HG02885 (cell line): ENCODE data around the gene THRAP3.
A peak's percentile ranks its signal among the peaks of the same experiment; 100 is the strongest.

Source experiments
- ATAC-seq: cut with Tn5 transposase; IDR thresholded peaks from one replicate; pipeline ENCODE4 v1.9.1; 2021; ENCODE audit warnings: mild to moderate bottlenecking; ENCODE audit not compliant: unreplicated experiment, poor library complexity

THRAP3 gene

DNA sequence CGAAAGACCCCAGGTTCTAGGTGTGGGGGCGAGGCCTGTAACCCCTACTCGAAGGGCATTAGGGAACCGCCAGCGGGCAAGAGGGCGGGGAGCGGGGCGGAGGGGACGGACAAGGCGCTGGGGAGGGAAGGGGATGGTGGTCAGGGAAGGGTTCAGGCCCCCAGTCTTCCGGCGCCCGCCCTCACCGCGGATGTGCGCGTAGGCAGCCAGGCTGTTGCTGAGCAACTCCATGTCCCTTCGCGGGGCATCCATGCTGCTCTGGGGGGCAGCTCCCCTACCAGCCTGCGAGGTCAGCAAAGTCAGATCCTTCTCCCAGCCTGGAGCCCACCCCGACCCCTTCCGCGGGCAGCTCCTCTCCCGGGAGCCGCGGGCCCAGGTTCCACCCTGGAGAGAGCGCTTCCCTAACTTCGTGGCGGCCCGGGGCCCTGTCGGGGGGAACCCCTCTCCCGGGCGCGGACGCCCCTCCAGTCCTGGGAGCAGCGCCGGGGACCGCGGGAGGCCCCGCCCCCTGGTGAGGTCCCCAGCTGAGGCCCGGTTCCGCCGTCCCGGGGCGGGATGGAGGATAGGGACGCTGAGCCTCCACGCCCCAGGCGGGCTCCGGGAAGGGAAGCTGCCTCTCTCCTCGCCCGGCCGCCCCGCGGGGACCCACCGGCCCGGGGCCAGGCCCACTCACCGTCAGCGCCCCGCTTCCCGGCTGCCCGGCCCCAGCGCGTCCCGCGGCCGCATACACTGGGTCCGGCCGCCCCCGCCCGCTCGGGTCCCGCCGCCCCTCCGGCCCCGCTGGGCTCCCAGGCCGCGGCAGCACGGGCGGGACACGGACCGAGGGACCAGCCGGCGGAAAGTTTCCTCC is 98.8 kb downstream of the THRAP3 start:
- peak; percentile 27 for ATAC-seq

DNA sequence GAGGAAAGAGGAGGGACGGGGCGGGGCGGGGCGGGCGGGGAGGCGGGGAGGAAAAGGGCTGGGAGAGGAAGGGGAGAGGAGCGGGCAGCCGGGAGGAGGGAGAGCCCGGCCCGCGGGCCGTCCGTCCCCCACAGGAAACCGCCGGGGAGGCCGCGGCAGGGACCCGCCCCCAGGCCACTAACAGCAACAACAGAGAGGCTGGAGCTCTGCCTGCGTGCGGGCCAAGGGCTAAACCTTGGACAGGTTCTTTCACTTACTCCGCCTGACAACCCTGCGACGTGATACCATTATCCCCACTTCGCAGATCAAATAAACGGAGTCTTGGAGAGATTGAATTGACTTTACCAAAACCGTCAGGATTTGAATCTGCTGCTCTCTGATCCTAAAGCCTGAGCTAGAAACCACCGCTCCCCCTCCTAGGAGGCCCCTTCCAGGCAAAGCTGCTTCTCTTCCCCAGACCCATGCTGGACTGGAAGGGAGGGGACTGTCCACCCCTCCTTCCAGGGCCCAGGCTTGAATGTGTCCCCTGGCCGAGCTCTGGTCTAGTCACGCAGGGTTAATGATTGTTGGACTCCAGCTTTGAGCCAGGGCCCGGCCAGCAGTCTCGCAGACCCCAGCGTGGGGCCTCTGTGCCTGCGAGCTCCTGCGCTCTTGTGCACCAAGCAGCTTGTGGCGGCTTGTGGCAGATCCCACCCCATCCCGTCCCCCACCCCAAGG is 99.6 kb downstream of the THRAP3 start, which contains the start of gene EVA1B:
EVA1B (minus strand) TSS at position 10 of the 717 bp plus-strand sequence. CDS start 608 bp downstream, outside the sequence.
- ATAC-seq: peak; percentile 39

DNA sequence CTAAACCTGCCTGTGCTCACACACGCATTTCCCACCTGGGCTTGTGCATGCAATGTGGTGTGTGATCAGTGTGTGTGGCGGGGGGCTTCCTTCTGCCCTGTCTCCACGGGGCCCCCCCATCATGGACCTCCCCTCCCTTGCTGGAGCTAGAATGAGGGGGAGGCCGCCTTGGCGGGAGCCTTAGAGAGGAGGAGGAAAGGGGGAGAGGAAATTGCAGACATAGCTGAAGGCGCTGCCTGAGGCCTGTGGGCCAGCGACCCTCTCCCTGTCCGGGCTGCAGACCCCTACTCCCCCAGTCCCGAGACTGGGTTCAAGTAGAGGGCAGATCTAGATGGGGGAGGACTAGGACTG is 100.1 kb downstream of the THRAP3 start:
- ATAC-seq: no peak

DNA sequence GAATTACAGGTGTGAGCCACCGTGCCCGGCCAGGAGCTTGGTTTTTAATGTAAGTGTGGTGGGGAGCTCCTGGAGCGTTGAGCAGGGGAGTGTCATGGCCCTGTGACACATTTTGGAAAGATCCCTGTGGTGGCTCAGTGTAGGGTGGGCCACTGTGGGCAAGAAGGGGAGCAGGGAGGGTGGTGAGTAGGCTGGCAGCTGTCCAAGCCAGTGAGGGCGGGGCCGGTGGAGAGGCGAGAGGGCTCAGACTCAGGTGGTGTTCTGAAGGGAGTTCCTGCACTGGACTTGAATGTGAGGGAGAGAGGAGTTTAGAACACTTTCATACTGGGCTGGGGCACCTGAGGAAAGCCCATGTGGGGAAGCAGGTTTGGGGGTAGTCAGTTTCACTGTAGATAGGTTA is 102.3 kb downstream of the THRAP3 start:
- ATAC-seq: no peak

DNA sequence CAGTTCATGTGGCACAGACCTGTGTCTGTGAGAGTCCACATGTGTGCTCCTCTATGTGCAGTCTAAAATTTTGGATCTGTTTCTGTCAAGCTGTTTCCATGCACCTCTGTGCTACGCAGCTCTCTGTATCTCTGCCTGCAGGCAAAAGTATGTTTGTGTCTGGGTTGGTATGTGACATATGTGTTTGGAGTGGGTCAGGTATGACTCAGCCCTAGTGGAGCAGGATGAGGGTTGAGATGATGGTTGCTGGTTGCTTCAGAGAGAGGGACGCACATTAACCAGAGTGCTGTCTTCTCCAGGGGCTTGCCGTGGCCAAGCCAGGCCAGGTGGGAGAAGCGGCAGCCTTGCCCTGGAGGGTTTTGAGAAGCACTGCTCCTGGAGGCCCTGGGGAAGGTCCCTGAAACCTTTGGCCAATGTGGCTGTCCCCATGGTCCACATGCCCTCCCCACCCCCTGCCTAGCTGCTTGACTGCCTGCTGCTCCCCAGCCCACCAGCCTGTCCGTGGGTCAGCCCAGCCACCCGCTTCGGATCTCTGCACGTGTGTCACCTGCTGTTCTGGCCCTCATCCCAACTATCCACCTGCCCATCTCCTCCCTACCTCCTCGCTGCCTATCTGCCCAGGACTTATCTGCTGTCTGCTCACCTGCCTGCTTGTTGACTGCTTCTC is 103.3 kb downstream of the THRAP3 start:
- ATAC-seq: no peak

DNA sequence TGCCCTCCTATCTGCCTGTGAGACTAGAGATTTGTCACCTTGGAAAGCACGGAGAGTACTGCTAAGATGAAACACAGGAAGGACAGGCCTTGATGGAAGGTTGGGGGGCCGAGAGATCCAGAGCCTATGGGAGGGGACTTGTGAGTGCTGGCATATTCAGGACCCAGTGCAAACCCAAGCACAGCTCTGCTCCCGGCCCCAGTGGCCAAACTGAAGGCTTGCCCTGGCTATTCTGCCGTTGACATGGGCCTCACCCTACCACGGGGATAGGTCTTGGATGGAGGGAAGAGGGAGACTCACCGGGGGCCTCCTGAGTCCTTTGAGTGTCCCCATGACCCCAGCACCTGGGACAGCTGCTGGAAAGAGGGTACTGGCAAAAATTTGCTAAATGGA is 103.8 kb downstream of the THRAP3 start:
- no peak for ATAC-seq

DNA sequence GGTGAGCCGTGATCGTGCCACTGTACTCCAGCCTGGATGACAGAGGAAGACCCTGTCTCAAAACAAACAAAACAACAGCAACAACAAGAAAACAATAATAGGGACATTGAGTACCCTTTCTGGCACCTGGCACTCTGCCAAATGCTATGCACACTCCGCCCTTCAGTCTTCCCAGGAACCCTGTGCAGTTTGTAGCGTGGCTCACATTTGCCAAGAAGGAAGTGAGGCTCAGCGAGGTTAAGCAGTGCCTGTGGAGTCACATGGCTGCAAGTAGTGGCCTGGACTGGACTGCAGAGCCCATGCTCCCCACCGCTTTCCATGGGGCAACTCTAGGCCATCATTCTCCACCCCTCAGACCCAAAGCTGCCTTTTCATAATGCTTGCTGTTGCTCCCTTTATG is 104.5 kb downstream of the THRAP3 start:
- ATAC-seq: no peak

DNA sequence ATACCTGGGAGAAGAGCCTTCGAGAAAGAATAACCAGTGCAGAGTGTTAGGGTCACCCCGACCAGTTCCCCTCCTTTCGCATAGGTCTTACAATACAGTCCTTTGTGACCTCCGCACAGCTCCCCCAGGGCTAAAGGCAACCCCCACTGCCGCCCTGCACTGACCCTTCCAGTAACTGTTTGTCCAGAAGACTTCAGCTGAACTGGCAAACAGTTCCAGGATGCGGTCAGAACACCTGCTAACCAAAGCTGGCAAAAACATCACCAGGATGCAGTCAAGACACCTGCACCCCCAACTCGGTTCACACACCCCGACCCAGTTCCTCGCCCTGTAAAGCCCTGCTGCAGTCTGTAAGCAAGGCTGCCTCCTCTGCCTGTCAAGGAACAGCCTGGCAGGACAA is 105.6 kb downstream of the THRAP3 start:
- ATAC-seq: no peak

DNA sequence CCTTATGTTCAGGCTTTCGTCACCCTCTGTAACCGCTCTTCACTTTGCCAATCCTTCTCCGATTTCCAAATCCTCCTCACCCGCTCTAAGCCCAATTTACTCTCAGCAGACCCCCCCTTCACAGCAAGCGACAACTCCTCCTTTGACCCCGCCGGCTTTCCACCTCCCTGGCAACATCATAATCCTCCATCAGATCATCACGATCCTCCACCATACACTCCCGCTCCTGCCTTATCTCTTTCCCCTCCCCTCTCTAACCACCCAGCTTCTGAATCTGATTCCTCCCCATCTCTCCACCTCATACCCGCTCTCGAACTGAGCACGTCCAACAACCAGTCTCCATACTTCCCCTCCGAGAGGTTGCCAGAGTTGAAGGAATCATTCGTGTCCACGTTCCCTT is 106.7 kb downstream of the THRAP3 start:
- no peak for ATAC-seq

DNA sequence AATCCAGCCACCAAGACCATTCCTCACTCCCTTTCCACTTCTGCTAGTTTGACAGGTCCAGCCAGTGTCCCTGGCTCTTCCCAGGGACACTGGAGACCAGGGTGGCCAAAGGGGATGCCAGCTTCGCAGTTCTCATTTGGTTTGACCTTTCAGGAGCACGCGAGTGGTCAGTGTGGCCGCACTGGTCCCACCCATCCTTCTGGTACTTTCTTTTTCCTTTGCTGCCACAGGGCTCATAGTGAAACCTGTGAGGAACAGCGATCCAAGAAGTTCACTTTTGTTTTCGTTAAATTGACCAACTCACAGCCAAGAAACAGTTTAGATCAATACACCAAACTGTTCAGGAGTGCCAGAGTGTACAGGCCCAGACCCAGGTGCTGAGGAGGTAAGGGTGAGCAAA is 113.6 kb downstream of the THRAP3 start:
- no peak for ATAC-seq

DNA sequence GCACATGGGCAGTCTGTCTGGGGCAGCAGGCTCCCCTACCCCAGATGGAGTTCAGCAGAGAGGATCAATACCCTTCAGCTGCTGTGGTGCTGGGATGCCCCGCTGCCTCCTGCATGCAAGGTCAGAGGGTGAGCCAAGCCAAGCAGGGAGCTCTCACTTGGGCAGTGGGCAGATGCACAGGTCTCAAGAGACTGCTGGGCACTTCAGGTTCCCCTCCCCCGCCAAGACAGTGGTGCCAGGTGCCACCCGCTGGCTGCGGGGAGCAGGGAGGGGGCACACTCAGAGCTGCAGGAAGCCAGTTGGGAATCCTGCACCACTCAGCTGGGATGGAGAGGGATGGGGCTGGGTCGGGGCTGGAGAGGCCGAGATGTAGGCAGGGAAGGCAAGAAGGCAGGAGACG is 115.0 kb downstream of the THRAP3 start:
- ATAC-seq: no peak

DNA sequence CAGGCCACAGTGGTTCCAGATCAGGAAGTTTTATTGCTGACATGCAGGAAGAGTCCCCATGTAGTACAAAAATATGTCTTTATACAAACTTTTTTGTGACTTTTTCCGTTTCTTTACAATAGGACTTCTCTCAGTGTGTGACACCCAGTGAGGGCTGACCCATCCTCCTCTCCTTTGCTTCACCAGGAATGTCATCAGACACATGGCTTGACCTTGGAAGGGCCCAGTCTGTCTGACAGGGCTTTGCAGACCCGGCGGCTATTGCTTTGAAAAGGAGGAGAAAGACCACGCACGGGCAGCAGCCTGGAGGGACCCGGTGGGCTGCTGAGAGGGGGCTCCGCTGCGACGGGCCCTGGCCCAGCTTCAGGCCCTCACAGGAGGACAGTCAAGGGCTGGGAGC is 115.4 kb downstream of the THRAP3 start:
- ATAC-seq: no peak

DNA sequence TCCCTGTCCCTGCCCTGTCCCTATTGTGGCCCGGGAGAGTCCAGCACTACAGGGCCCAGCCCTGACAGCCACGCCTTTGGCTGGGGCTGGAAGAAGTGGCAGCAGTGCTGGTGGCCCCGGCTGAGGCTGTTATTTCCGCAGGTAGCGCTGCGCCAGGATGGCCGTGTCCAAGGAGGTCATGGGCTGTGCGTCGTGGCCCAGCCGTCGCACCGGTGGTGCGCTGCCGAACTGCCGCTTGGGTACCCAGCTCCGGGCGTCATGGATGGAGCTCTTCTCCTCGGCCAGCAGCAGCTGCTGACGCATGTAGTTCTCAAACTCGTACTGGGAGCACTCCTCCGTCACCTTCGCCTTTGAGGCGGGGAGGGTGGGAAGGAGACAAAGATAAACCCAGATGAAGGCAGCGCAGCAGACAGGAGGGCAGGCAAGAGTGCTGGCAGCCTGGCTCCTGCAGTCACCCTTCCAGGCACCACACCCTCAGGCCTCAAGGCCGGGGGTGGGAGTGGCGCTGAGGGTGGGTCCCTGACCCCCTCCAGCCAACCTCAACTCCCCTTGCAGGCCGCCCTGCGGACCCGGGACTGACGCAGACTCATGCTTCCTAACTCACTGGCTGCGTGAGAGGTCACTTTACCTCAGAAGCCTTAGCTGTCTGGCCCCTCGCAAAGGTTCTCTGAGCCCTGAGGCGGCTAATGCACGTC is 117.5 kb downstream of the THRAP3 start:
- no peak for ATAC-seq

DNA sequence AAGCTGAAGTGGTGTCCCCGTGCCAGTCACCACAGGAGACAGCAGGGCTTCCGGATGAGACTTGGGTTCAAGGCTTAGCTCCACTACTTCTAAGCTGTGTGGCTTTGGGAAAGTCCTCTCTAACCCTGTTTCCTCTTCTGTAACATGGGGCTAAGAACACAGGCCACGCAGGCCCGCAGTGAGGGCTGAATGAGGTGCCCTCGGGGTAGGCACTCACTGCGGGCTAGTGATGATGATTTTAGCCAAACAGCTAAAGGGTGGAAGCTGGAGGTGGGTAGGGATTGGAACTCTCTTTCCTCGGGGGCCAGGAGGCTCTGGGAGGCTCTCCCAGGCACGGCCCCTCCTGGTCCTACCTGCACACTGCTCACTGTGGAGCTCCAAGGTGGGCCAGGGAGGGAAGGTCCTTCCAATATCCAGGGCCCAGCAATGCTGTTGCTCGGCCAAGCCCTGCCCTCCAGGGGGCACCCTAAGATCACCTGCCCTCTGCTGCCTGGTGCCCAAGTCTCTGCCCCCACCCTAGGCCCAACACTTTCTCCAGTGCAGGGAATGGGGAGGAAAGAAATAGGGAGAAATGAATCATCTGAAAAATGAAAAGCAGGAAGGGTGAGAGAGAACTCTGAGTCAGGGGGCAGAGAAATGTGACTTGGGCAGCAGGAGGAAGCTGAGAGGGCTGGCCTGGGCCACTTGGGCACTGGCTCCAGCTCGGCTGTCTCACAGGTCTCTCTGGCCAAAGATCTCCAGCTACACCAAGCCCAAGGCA is 118.4 kb downstream of the THRAP3 start:
- no peak for ATAC-seq

DNA sequence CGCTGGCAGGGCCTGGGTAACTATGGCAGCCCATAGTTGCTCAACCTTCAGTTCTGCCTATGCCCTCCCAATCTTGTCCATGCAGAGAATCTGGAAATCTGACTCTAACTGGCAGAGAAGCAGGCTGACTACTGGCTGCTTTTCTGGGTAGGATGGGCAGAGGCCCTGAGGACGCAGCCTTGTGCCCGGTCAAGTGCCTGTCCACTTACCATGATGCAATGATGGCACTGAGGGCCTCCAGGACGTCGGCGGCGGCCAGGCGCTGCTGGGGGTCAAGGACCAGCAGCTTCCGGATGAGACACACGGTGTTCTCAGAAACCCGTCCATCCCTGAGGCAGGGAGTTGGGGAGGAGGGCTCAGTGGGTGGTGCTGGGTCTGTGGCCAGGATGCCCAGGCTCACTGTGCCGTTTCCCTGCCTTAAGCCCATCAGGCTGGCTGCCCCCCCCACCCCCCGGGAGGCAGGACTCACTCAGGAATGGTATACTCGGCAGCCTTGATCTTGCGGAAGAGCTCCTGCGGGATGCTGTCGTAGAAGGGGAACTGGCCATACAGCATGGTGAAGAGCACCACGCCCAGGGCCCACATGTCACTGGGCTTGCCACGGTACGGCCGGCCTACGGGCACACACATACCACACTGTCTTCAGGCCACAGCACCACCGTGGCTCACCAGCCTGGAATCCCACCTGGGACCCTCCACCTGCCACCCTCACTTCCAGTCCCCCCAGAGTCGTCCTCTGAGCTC is 119.6 kb downstream of the THRAP3 start:
- no peak for ATAC-seq

DNA sequence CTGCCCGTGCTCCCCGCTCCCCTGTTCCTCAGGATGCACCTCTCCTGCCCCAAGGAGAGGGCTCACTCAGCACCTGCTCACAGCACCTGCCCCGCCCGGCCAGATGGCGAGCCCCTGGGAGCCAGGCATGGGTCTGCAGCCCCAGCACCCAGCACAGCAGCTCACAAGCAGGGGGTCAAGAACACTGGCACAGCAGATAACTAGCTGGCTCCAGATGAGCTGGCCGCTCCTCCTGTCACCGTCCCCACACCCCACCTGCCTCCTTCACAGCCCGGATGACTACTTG is 120.1 kb downstream of the THRAP3 start:
- ATAC-seq: no peak

DNA sequence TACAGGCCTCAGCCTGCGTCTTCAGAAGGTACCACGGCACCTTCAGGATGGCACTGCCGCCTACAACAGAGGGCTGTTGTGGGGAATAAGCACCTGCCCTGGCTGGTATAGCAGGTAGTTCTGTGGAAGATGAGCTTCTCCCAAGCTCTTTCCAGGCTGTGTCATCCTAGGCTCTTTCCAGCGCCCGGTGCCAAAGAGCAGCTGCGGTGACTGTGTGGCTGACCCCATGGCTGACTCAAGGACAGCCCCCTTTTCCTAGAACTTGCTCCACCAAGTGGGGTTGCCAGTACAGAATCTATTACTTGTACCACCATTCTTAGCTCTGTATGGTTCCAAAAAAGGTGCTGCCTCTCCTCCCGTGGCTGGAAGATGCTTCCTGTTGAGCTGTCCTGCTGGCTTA is 121.1 kb downstream of the THRAP3 start:
- ATAC-seq: no peak

DNA sequence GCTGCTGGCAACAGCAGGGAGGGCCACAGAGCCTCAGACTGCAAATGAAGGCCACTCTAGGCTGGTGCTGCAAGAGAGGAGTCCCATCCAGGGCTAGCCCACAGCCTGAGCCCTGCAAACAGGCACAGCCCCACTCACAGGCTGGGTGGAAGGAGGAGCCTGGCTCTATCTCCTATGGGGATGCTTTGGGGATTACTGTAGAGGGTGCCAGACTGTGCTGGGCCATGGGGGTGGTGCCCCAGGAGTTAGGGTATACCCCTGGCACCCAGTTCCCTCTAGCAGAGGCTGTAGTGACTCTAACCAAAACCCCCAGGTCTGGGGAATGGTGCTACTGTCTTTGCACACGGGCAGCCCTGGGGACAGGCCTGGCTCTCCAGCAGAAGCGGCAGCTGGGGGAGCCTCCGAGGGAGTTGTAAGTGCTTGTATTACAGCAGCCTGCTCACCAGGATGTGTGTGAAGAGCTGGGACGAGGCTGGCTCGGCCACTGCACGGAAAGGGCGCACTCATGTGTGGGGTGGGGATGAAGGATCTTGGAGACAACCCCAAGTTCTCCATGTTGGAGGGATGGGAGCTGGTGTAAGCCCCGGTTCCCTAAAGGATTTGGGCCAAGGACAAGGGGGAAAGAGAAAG is 122.6 kb downstream of the THRAP3 start:
- no peak for ATAC-seq

DNA sequence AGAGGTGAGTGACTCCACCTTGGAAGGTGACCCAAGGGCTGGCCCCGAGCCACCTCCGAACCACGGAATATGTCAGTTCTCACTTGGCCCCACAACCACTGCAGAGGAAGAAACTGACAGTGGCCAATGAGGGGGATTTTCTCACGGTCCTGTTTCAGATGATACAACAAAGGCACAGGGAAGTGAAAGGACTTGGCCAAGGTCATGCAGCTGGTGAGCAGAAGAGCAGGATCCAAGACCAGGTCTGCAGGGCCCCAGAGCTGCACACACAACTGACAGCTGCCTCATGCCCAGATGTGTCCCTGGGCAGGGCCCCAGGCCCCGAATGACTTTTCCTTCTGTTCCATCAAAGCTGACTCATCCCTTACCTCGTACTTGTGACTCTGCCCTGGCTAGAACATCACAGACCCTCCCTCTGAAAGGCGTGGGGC is 125.0 kb downstream of the THRAP3 start:
- peak; percentile 80 for ATAC-seq
